Pulmonary artery endothelial cell (primary cell): Measurements from ENCODE around the gene ZBTB7B. TPM values are rescaled to one million over a fixed set of nuclear protein-coding genes. Genes with fewer than 3 reads are reported as not detected.
A peak's percentile ranks its signal among the peaks of the same experiment; 100 is the strongest.

Experiments used
- DNase-seq: peaks from one replicate; pipeline ENCODE4 v3.0.0-alpha.2; 2011; ENCODE audit warnings: low read depth, low spot score
- total RNA-seq: library from RNA; depleted of rRNA; stranded (reverse); fragments of >200 nt; gene quantifications from 2 replicates; pipeline ENCODE4 v1.2.3, GENCODE V29; 2014

ZBTB7B gene
- total RNA-seq, 1 donor from 2014 or later = 11.5 TPM

- DNase-seq = no peak
Observed at GRCh38 chr1:155057104-155057503, 54.5 kb downstream of the ZBTB7B start.

- no peak for DNase-seq
Observed at GRCh38 chr1:155057788-155058211, 55.2 kb downstream of the ZBTB7B start.

- no peak for DNase-seq
Observed at GRCh38 chr1:155060736-155061135, 58.1 kb downstream of the ZBTB7B start.

GRCh38 chr1:155061381-155062150 is 59.0 kb downstream of the ZBTB7B start:
- DNase-seq = no peak

GRCh38 chr1:155062151-155062686 is 59.6 kb downstream of the ZBTB7B start:
- no peak for DNase-seq

GRCh38 chr1:155062702-155063411 is 60.3 kb downstream of the ZBTB7B start:
- no peak for DNase-seq

GRCh38 chr1:155063550-155064110 is 61.0 kb downstream of the ZBTB7B start, which contains the start of gene EFNA4:
Gene EFNA4, plus strand, starts transcription at chr1:155063740. Its CDS starts 84 bp downstream, at chr1:155063824.
- peak; percentile 66 for DNase-seq

- no peak for DNase-seq
Observed at GRCh38 chr1:155064111-155064831, 61.7 kb downstream of the ZBTB7B start.

GRCh38 chr1:155064832-155065429 is 62.3 kb downstream of the ZBTB7B start:
- DNase-seq = no peak

GRCh38 chr1:155066777-155067176 is 64.2 kb downstream of the ZBTB7B start:
- DNase-seq = no peak

Other genes starting within 250 kb of the ZBTB7B start
- gene KCNN3, start 132.5 kb upstream of the ZBTB7B start, total RNA-seq = 0.20 and 1.4 TPM in 2 replicates
- 13.9 and 17.6 TPM in 2 replicates for gene PMVK, start 66.1 kb upstream of the ZBTB7B start, total RNA-seq
- gene PBXIP1, start 46.7 kb upstream of the ZBTB7B start, total RNA-seq = 78.0 and 94.9 TPM in 2 replicates
- 6.3 and 7.2 TPM in 2 replicates for gene PYGO2, start 41.0 kb upstream of the ZBTB7B start, total RNA-seq
- gene SHC1, start 32.1 kb upstream of the ZBTB7B start, total RNA-seq = 186 and 321 TPM in 2 replicates
- 78.0 and 143 TPM in 2 replicates for gene CKS1B, start 28.1 kb upstream of the ZBTB7B start, total RNA-seq
- gene FLAD1, start 19.5 kb upstream of the ZBTB7B start, total RNA-seq = 29.5 TPM in 2 replicates
- gene LENEP, start 9.2 kb upstream of the ZBTB7B start, total RNA-seq = 0.56 and 0.66 TPM in 2 replicates
- gene DCST2, start 31.0 kb downstream of the ZBTB7B start, total RNA-seq = 0.07 TPM in 1 of 2 replicates, not detected in the other
- gene DCST1, start 31.0 kb downstream of the ZBTB7B start, total RNA-seq = not detected in 2 replicates
- gene ADAM15, start 48.5 kb downstream of the ZBTB7B start, total RNA-seq = 265 and 328 TPM in 2 replicates
- 6.5 and 10.9 TPM in 2 replicates for gene EFNA4, start 60.9 kb downstream of the ZBTB7B start, total RNA-seq
- 1.2 and 1.9 TPM in 2 replicates for gene EFNA3, start 76.0 kb downstream of the ZBTB7B start, total RNA-seq
- gene EFNA1, start 125.1 kb downstream of the ZBTB7B start, total RNA-seq = 53.3 and 57.0 TPM in 2 replicates
- gene SLC50A1, start 133.1 kb downstream of the ZBTB7B start, total RNA-seq = 24.1 and 40.8 TPM in 2 replicates
- gene DPM3, start 137.7 kb downstream of the ZBTB7B start, total RNA-seq = 29.2 and 31.1 TPM in 2 replicates
- 117 and 121 TPM in 2 replicates for gene KRTCAP2, start 170.5 kb downstream of the ZBTB7B start, total RNA-seq
- gene TRIM46, start 171.0 kb downstream of the ZBTB7B start, total RNA-seq = 4.1 and 4.9 TPM in 2 replicates
- gene THBS3, start 205.1 kb downstream of the ZBTB7B start, total RNA-seq = 12.8 and 17.1 TPM in 2 replicates
- gene MTX1, start 205.9 kb downstream of the ZBTB7B start, total RNA-seq = 45.1 and 54.2 TPM in 2 replicates